ENCODE results near the gene YAP1. TPM values are rescaled to one million over a fixed set of nuclear protein-coding genes. Genes with fewer than 3 reads are reported as not detected.

Gene YAP1
- total and polyA plus RNA-seq, 2 donors (not counting 1 experiment from before 2014, with no cell fraction given) = 116 to 169 TPM

GRCh38 chr11:102151784-102152525, 41.7 kb downstream of the YAP1 start:
- no peak overlapping the region for H3K27ac ChIP-seq (ENCODE audit: insufficient read depth, low read length)
- H3K4me1 ChIP-seq (ENCODE audit: control insufficient read depth, extremely low read depth, insufficient read depth, low read length) = no peaks in the 10 kb centered on the region
- H3K4me3 ChIP-seq (replicated peaks in 1 of 4; ENCODE audit: control extremely low read depth in 1 of 4, insufficient read depth in 1 of 4, low read depth in 3 of 4, low read length in 4 of 4) = no peak overlapping the region
- DNase-seq (ENCODE audit: low read depth in 2 of 2) = no peak
- H4K20me1 ChIP-seq (ENCODE audit: control insufficient read depth, extremely low read depth, insufficient read depth, low read length) = no peaks in the 10 kb centered on the region
- TF ChIP-seq EZH2 (IDR thresholded peaks at IDR 0.05; ENCODE audit: low read length, missing control alignments) = no peak
- no peak for TF ChIP-seq CTCF (conservative IDR thresholded peaks at IDR 0.05 in 1 of 2, IDR thresholded peaks at IDR 0.05 in 1 of 2; ENCODE audit: low read depth in 1 of 2, low read length in 2 of 2)
- no peak overlapping the region for H2AFZ ChIP-seq (ENCODE audit: low read length)
- H3K36me3 ChIP-seq (ENCODE audit: control insufficient read depth, insufficient read depth, low read length) = no peaks in the 10 kb centered on the region
- H3K9me3 ChIP-seq (ENCODE audit: control insufficient read depth, insufficient read depth, low read depth, low read length) = no peaks in the 10 kb centered on the region
- H3K79me2 ChIP-seq (ENCODE audit: control insufficient read depth, insufficient read depth, low read length) = peaks cover 100% of the 10 kb centered on the region
- no peak overlapping the region for H3K9ac ChIP-seq (ENCODE audit: insufficient read depth, low read length)
- no peak overlapping the region for H3K4me2 ChIP-seq (ENCODE audit: extremely low read depth, insufficient read depth, low read length)
- no peaks in the 10 kb centered on the region for H3K27me3 ChIP-seq (ENCODE audit: control insufficient read depth, insufficient read depth, low read length)

- no peaks in the 10 kb centered on the region for H4K20me1 ChIP-seq (ENCODE audit: control insufficient read depth, extremely low read depth, insufficient read depth, low read length)
- no peak overlapping the region for H3K9ac ChIP-seq (ENCODE audit: insufficient read depth, low read length)
Measured at GRCh38 chr11:102153082-102153481, 42.8 kb downstream of the YAP1 start.

GRCh38 chr11:102154806-102155205, 44.6 kb downstream of the YAP1 start:
- Histone ChIP-seq H3K4me2 (ENCODE audit: extremely low read depth, insufficient read depth, low read length) (no peak overlapping the region), H4K20me1 (ENCODE audit: control insufficient read depth, extremely low read depth, insufficient read depth, low read length) (no peaks in the 10 kb centered on the region)

More at GRCh38 chr11:102153082-102153481, 42.8 kb downstream of the YAP1 start:
- Histone ChIP-seq H3K27ac (ENCODE audit: insufficient read depth, low read length) (no peak overlapping the region), H3K27me3 (ENCODE audit: control insufficient read depth, insufficient read depth, low read length) (no peaks in the 10 kb centered on the region), H3K36me3 (ENCODE audit: control insufficient read depth, insufficient read depth, low read length) (no peaks in the 10 kb centered on the region), H3K4me2 (ENCODE audit: extremely low read depth, insufficient read depth, low read length) (no peak overlapping the region), H3K4me3 (replicated peaks in 1 of 4; ENCODE audit: control extremely low read depth in 1 of 4, insufficient read depth in 1 of 4, low read depth in 3 of 4, low read length in 4 of 4) (no peak overlapping the region), H2AFZ (ENCODE audit: low read length) (no peak overlapping the region), H3K4me1 (ENCODE audit: control insufficient read depth, extremely low read depth, insufficient read depth, low read length) (no peaks in the 10 kb centered on the region), H3K79me2 (ENCODE audit: control insufficient read depth, insufficient read depth, low read length) (peaks cover 97% of the 10 kb centered on the region), H3K9me3 (ENCODE audit: control insufficient read depth, insufficient read depth, low read depth, low read length) (no peaks in the 10 kb centered on the region)
- DNase-seq (ENCODE audit: low read depth in 2 of 2) = peak in 1 of 2 donors; percentile 27
- TF ChIP-seq EZH2 (IDR thresholded peaks at IDR 0.05; ENCODE audit: low read length, missing control alignments) (no peak), CTCF (conservative IDR thresholded peaks at IDR 0.05 in 1 of 2, IDR thresholded peaks at IDR 0.05 in 1 of 2; ENCODE audit: low read depth in 1 of 2, low read length in 2 of 2) (no peak)

More at GRCh38 chr11:102154806-102155205, 44.6 kb downstream of the YAP1 start:
- Histone ChIP-seq H3K36me3 (ENCODE audit: control insufficient read depth, insufficient read depth, low read length) (no peaks in the 10 kb centered on the region), H3K79me2 (ENCODE audit: control insufficient read depth, insufficient read depth, low read length) (peaks cover 97% of the 10 kb centered on the region), H3K9ac (ENCODE audit: insufficient read depth, low read length) (no peak overlapping the region), H2AFZ (ENCODE audit: low read length) (no peak overlapping the region), H3K4me1 (ENCODE audit: control insufficient read depth, extremely low read depth, insufficient read depth, low read length) (no peaks in the 10 kb centered on the region), H3K4me3 (replicated peaks in 1 of 4; ENCODE audit: control extremely low read depth in 1 of 4, insufficient read depth in 1 of 4, low read depth in 3 of 4, low read length in 4 of 4) (no peak overlapping the region), H3K27ac (ENCODE audit: insufficient read depth, low read length) (no peak overlapping the region), H3K9me3 (ENCODE audit: control insufficient read depth, insufficient read depth, low read depth, low read length) (no peaks in the 10 kb centered on the region), H3K27me3 (ENCODE audit: control insufficient read depth, insufficient read depth, low read length) (no peaks in the 10 kb centered on the region)
- peak in 1 of 2 donors; percentile 83 for DNase-seq (ENCODE audit: low read depth in 2 of 2)
- TF ChIP-seq EZH2 (IDR thresholded peaks at IDR 0.05; ENCODE audit: low read length, missing control alignments) (no peak), CTCF (conservative IDR thresholded peaks at IDR 0.05 in 1 of 2, IDR thresholded peaks at IDR 0.05 in 1 of 2; ENCODE audit: low read depth in 1 of 2, low read length in 2 of 2) (no peak)
